Measurements from ENCODE around the gene MRPL10.

MRPL10 gene

DNA sequence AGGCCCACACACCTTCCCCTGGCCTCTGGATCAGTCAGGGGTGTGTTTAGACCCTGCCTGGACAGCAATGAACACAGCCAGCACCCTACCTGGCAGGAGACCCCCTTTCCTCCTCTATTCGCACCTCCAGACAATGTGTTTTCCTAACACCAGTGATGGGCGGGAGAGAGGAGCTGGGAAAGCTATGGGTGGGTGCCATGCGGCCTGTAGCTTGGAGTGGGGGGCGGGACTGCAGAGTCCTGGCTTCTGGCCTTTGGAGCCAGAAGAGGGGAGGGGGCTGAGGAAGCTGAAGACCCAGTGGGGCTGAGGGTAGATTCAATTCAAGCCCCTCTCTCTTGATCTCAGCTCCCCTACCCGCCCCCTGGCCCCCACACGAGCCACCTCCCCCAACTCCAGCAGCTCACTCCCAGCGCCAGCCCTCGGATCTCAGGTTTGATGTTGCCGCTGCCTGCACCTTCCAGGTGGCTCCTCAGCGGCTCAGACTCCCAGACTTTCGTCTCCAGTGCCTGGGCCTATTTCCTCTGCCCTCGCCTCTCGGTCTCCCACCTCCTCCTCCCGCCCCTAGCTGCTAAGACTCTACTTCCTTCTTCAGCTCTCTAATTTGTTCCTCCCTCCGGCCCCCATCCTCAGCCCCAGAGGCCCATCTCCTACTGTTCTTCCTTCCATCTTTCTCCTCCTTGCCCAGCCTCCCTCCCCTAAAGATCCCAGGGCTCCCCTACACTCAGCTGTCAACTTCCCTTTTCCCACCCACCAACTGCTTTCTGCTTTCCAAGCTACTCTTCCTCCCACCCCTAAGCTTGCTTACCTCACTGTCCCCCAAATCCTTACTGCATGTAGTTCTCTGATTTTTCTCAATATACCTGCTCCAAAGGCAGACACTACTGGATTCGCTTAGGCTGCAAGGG lies 26.5 kb upstream of the MRPL10 start:
- no peak for DNase-seq

DNA sequence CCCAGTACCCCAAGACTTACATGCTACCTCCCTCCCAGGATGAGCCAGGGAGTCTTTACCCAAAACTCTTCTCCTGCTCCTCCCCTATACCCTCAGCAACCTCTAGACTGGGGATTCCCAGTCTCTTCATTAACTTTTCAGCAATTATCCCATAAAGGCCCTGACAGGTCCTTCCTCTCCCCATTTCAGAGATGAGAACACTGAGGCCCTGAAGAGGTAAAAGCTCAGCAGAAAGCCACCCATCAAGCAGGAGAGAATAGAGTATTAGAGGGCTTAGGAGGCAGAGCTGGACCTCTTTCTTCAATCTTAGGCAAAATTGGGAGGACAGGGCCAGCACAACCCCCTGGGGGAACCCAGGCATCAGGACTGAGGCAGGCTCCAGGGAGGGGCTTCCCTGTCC lies 25.5 kb upstream of the MRPL10 start:
- DNase-seq, result no peak

DNA sequence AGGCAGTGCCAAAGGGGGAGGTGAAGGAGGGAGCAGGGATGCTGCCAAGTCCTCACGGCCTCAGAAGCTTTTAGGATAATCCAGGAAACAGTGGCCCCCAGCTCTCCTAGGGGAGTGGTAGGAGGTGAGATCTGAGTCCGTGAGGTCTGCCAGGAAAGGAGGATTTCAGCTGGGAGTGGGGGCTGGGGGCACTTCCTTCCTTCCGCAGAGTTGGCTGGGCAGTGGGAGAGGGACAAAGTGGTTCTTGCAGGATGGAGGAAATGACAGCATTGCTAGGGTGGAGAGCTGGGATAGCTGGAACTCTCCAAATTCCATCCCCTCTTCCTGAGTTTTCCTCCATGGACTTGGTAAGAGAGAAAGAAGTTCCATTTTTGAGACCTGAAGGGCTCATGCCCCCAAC lies 24.4 kb upstream of the MRPL10 start:
- DNase-seq, result no peak

DNA sequence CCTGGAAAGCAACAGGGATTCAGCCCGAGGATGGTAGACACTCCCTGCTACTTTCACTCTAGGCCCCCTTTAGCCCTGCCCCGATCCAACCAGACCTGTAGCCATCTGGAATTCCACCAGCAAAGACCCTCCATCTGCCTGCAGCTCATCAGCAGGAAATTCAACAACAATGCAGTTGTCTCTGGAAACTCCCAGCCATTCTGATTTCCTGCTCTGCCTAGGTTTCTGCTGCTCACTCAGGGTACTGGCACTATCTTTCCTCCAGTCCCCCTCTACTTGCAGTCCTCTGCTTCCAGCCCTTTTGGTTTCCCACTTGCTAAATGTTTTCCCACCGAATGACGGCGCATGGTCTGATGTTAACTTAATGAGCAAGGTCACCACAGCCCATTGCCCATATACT lies 22.3 kb upstream of the MRPL10 start:
- no peak for DNase-seq

DNA sequence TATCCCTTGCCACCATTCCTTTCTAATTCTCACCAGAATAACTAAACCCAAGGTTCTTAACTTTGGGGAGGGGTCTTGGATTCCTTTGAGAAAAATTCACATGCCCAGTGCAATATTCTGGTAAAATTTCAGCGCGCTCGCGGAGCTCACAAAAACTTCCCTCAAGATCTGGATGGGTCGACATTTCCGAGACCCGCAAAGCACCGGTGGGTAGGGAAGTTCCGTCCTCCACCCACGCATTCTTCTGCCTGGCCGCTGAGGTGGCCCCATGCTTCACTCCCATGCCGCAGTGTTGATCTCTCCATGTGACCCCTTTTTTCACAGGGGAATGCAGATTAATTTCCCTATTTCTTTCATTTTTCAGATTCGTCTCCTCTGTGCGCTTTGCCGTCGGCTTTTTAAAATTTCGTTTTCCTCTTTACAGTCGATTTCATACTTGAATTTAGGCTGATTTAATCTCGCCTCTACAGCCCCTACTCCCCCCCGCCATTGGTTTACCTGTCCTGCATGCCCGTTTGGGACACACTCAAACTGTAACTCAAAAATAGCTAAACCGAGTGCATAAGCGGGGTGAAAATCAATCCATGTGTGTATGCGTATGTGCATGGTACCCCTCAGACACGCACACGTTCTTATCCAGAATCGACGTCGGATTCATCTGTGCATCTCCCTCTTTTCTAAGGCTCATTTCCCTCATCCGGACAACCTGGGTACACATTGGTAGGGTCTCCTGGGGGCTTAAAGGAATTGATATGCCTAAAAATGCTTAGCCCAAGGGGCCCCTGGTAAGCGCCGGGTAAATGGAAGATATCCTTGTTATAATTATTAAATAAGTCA lies 21.0 kb upstream of the MRPL10 start:
- no peak for DNase-seq

DNA sequence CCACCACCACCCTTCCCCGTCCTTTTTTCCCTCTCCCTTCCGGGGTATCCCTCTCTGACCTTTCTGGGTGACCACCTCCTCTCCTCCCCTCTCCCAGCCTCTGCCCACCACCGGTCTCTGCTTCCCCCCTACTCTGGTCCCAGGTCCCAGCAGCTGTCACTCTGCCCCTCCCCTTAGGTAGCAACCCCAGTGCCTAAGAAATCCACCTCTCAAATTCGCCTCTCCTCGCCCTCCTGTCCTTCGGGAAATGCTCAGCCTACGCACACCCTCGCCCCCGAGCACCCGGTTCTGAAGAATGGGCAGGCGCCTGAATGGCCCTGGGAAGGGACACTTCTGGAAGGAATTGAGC lies 20.4 kb upstream of the MRPL10 start:
- no peak for DNase-seq

DNA sequence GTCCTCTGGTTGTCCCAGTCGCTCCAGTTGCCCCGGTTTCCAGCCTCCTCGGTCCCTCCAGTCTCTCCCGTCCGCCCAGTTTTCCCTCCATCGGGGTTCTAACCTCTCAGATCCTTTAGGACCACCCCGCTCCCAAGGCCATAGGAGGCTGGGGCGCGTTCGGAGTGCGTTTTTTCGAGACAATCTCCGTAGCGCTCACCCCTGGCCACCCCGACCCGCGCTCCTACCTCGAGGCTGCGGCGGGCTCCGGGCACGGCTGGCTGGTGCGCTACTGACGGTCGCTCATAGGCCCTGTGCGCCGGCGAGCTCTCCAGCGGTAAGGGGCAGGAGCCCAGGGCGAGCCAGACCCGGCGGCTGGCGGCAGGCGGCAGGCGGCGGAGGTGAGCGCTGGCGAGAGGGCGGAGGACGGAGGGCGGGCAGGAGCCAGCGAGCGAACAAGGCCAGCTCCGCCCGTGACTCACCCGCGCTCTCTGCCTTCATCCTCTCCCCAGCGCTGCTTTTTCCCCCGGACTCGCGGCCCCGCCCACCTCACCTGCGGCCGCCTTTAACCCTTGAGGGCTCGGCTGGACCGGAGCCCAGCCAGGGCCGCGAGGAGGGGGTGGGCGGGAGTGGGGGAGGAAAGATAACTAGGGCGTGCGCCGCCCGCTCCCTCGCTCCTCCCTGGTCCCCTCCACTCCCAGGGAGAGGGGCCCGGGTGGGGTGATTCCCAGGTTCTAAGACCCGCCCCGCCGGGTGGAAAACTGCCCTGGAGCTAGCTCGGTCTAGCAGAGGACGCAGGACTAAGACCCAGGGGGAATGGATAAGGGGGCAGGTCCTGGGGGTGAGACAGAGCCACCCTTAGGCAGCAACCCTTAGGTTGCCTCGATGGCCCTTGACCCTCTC lies 19.6 kb upstream of the MRPL10 start, which contains the start of gene SP6:
Gene SP6, minus strand, starts transcription at position 472 of the 882 bp plus-strand sequence. CDS start 2,734 bp downstream, outside the sequence.
- peak; percentile 29 for DNase-seq

DNA sequence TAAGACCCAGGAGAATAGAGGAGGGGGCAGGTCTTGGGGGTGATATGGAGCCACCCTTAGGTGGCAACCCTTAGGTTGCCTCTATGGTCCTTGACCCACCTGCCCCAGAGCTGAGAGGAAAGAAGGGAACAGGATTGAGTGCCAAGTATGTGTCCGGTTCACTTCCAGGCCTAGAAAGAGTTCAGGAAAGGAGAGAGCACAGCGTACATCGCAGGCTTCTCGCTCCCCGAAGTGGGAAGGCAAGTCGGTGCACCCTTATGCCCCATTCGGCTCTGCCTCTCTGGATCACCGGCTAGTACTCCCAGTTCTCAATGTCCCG lies 19.0 kb upstream of the MRPL10 start:
- no peak for DNase-seq

DNA sequence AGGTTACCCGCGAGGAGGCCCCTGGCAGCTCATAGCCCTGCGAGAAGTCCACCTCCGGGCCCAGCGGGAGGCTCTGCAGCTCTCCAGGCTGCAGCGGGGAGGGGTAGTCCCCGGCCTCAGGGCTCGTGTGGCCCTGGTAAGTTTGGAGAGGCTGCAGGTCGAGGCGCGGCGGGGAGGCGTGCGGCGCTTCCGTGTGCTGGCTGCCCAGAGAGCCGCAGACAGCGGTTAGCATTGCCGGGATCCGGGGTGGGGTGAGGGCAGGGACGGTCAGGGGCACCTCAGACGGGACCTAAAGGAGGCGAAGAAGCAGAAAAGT lies 16.8 kb upstream of the MRPL10 start:
- DNase-seq, result no peak

DNA sequence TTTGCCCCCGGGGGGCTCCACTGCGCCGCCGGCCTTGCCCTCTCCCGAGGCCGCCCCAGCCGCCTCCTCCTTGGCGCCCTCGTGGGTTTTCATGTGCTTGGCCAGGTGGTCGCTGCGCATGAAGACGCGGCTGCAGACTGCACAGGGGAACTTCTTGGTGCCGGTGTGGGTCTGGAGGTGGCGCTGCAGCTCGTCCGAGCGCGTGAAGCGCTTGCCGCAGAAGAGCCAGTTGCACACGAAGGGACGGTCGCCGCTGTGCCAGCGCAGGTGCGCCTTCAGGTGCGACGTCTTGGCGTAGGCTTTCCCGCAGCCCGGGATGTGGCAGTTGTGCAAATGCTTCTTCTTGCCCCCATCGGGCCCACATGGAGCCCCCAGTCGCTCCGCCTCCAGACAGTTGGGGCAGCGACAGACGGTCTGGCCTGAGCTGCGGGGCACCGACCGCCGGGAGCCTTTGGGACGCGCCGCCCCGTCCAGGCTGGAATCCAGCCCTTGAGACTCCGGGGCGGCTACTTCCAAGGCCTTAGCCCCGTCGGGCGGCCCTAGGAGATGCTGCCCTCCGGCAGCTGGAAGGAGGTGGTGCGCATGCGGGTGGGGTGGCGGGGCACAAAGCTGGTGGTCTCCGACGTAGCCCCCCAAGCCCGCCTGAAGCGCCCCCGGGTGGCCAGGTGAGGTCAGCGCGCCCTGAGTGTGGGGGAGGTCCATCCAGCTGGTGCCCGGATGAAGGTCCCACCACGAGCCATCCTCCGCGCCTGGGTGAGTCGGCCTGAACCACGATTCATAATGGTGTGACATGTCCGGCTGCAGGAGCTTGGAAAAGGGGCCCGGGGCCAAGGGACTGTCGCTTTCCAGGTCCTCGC lies 16.2 kb upstream of the MRPL10 start:
- no peak for DNase-seq

DNA sequence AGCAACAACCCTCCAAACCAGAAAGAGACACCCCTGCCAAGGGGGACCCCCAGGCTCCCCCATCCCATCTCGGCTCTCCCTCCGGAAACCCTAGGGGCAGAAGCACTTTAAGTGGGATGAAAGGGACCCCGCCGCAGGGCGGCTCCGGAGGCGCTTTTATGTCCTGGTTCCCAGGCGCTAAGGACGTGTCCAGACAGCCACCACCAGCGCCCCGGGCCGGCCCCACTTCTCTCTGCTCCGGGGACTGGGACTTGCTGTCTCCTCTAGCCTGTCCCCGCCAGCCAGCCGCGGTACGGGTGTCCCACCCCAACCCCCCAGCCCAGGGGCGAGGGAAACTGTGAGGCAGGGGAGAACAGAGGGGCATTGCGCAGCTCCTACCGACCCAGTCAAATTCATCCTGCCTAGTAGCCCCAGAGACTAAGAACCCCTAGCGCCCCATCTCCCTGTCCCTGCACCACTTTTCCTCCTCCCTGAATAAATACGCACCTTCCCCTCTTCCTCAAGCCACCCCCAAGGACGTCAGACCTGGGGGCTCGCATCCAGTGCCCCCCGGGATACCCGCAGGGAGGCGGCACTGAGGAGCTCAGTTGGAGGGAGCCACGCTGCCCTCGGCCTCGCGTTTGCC lies 15.5 kb upstream of the MRPL10 start:
- DNase-seq, result no peak

DNA sequence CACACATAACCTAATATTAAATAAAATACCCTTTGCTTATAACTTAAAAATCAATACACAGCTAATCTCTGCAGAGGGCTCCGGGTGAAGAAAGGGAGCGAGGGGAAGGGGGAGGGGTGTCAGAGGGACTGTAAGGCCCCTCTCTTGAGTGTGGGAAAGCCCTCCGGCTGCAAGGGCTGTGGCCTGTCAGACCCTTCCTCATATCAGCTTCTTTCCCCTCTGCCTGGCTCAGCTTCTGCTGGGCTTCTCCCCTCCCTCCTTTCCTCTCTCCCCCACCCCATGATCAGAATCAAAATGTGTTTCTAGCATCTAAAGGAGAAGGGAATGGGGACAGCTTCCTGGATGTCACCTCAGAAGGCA lies 14.4 kb upstream of the MRPL10 start:
- DNase-seq, result no peak

DNA sequence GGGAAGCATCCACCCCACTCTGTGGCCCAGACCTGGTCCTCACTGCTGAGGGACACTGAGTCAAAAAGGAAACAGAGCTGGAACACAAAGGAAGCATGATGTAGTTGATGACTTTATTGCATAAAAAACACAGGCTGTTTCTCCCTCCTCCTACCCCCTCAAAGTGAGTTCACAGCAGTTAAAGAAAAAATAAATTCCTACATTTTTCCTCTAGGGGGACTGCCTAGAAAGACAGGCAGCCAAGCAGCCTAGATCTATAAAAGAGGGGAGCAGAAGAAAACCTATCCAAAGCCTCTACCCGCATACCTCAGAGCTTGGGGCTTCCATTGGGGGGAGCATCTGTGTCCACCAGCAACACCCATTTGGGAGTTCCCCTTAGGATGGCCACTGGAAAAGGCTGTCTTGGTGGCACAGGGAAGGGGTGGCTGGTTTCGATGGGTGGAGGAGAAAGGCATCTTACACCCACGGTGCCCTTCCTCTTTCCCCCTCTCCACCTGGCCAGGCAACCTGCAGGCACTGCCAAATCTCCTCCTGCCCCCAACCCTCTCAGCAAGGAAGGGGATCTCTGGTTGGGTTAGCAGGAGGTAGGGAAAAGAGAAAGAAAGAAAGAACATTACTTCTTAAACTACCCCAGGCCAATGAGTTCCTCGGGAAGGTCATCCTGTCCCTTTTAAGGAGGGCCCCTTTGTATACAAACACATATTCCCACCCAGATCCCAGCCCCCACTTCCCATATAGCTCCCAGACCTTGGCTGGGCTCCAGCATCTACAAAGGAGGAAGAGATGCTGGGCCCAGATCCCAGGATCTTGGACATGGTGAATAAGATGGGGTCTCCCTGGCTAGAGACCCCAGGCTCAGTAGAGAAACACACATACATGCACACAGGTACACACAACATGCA lies 13.7 kb upstream of the MRPL10 start:
- no peak for DNase-seq

DNA sequence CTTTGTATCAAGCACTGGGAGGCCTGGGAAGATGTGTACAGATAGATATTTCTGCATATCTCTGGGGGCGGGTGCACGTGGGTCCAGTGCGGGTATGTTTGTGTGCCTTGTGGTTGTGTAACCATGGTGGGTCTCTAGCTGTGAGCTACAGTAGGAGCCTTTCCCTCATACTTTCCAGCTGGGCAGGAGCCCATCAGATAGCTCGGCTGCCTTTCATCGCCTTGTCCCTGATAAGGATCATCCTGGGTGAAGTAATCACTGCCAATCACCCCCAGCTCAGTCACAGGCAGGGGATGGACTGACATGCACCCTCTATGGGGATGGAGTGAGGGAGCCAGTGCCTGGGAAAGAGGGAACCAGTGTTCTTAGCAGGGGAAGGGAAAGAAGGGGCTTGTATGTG lies 12.9 kb upstream of the MRPL10 start:
- no peak for DNase-seq

DNA sequence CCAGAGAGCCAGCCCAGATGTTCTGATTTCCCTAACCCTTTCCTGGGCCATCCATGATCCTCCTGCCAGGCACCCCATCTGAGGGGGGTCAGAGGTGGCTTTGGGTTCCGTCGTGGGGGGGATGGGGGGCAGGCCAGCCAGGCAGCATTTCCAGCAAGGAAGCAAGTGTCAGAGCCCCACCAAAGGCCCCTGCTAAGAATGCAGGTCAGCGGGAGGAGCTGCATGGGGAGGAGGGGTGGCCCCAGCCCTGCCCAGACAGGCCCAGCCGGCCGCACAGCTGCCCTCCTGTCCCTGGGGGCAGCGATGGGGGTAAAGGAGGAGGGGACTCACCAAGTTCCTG lies 12.0 kb upstream of the MRPL10 start:
- DNase-seq, result no peak

DNA sequence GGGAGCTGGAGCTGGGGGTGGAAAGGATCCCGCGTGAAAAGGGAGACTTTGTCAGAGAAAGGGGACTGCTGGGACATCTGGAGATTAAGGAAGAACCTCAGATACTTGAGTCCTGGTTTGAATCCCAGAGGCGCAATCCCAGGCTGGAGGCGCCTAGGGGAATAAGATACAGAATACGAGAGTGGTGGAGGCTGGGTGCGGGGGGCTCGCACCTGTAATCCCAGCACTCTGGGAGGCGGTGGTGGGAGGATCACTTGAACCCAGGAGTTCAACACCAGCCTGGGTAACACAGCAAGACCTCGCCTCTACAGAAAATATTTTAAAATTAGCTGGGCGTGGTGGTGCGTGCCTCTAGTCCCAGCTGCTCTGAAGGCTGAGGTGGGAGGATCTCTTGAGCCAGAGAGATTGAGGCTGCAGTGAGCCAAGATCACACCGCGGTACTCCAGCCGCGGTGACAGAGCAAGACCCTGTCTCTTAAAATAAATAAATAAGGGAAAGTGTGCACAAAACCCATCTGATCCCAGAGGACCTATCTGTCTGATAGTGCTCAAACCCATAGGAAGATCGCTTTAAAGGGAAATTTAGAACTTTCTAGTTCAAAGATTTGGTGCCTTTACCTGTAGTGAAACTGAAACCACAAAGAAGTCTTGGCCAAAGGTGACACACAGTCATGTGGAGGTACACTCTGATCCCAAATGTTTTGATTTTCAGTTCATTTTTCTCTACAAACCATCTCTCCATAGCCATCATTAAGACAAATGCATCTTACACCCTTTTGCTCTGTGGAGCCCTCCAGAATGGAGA lies 10.3 kb upstream of the MRPL10 start:
- no peak for DNase-seq

DNA sequence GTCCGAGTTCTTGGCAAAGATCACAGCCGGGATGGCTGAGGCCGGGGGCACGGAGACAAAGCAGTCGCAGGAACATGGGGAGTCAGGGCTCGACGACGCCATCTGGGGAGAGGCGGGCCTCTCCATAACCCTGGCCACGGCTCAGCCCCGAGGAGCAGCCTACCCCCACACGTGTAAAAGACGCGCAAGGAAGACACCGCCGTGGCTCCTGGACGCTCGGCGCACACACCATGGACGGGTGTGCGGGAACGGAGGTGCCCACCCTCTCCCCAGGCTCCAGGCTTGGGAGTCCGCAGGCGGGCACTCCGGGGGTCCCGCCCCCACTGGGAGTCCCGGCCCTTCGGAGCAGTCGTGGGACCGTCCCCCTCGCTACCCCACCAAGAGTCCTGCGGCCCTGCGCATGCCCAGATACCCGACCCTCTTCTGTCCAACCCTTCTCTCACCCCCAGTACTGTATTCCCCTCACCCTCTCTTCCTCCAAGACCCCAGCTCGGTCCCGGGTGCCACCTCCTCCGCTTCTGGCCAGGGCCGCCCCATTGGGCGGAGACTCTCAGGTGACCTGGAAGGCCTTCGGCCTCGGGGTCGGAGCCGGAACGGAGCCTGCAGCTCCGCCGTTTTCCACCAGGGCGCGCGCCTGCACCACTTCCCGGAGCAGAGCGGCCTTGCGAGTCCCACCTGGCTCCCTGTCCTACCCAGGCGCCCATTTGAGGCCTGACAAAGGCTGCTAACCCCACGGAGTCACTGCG lies 9.6 kb upstream of the MRPL10 start, which contains the start of gene SCRN2:
Gene SCRN2, minus strand, starts transcription at position 532 of the 746 bp plus-strand sequence. Its CDS starts 430 bp downstream, at position 102.
- DNase-seq, result peak; percentile 35

DNA sequence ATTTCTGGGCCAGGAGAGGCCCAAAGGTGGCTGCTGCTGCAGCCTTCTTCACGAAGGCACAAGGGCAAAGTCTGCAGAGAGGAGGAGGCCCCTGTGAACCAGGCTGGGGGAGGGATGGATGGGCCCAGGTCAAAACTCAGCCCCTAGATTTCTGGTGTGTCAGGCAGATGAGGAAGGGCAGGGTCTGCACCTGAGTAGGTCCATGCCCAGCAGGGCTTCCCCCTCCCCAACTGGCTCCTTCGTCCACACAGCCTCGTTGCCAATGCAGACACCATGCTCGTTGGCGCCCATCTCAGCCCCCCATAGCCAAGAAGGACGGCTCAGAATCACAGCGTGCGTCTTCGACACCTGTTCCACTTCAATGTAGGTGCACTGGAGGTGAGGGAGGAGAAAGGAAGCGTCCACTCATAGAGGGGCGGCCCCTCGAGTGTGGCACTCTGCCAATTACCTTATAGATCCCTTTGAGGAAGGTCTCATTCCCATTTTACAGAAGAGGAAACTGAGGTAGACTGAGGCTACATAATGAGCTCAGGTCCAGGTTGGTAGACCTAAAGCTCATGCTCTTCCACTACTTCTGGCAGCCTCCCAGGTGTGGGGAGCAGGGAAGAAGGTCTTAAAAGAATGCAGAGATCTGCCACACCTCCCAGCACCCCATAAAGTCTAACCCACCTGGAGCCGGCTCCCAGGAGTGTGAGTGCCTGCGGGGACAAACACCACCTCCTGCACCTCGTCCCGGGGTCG lies 8.8 kb upstream of the MRPL10 start:
- DNase-seq, result no peak

DNA sequence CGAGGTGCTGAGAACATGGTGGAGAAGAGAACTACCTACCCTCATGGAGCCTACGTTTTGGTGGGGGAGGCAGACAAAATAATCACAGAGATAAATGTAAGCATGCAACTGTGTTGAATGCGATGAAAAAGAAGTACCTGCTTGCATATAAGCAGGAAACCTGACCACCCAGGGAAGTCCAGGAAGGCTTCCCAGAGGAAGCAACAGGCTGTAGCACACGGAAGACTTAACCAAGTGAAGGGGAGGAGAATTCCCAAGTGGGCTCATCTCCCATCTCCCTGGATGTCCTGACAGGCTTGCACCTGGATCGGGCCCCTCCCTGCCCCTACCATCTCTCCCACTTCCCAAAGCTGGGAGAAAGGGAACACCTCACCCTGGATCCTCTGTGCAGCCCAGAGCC lies 7.7 kb upstream of the MRPL10 start:
- no peak for DNase-seq

Measured in NCI-H2081 treated with DMSO at 0.1 percent for 48 hours (cell line).